Measurements from ENCODE around the gene PROX1.
"Not testable (repeated sequence)": the region's sequence is repeated elsewhere in the genome, so short reads cannot be mapped to it uniquely, and the experiment has no call there.

PROX1 gene

DNA sequence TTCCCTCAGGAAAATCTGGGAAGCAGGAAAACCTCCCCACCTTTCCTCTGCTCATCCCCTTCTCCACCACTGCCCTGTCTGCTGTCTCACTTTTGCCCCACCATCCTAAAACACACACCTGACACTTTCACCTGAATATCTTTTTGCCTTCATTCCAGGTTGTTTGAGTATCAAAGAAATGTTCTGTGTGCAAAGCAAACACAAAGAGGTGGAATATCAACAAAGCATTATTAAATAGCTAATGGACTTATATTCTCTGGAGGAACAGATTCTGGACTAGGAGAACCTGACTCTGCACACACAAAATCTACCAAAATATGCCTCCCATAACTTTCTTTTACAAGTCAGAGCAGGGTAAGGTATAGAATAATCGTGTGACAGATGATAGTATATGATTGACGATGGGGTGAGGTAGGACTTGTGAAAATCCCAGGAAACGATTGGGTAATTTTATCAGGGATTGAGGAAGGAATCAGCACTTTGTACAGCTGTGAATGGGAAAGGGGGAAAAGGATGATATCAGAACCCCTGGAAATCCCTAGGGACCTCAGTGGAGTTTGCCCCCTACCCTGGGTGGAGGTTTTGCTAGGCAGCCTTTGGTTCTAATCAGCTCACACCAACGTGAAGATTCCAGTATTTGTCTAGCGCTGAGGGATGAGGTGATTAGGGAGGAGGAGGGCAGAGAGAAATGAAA is 87.7 kb downstream of the PROX1 start:
- H3K4me3 ChIP-seq (ENCODE audit: low read depth, low read length) = no peak overlapping the region
- TF ChIP-seq, protein P1, sequence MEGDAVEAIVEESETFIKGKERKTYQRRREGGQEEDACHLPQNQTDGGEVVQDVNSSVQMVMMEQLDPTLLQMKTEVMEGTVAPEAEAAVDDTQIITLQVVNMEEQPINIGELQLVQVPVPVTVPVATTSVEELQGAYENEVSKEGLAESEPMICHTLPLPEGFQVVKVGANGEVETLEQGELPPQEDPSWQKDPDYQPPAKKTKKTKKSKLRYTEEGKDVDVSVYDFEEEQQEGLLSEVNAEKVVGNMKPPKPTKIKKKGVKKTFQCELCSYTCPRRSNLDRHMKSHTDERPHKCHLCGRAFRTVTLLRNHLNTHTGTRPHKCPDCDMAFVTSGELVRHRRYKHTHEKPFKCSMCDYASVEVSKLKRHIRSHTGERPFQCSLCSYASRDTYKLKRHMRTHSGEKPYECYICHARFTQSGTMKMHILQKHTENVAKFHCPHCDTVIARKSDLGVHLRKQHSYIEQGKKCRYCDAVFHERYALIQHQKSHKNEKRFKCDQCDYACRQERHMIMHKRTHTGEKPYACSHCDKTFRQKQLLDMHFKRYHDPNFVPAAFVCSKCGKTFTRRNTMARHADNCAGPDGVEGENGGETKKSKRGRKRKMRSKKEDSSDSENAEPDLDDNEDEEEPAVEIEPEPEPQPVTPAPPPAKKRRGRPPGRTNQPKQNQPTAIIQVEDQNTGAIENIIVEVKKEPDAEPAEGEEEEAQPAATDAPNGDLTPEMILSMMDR (IDR thresholded peaks at IDR 0.05; ENCODE audit: borderline replicate concordance, insufficient read depth, low read depth, low read length) = no peak

DNA sequence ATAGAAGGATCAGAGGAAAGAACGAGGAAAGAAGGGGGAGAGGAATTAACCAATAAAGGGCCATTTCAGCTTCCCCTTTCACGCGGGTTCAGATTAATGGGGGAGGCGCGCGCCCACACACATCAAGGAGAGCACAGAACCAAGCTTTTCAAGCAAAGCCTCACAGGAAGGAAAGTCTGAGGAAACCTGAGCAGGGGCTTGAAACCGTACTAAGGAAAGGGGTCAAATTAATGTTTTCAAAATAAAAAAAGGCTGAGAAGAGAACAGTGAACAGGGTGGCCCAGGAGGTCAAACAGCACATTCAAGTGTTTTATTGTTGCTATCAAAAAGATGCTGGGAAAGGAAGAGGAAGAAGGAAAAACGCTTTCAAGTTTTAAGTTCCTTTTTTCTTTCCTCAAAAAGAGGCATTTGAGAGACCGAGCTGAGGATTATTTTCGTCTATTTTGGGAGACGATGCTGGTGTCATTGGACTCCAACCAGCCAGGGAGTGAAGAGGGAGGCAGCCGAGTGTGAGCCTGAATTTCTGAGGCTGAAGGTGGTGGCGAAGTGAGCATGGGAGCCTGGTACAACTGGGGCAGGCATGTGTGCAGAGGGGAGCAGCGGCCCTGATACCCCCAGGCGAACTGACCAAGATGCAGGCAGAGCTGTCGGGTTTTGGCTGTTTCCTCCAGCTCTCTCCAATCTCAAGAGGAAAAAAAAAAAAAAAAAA is 88.4 kb downstream of the PROX1 start:
- TF ChIP-seq, protein P1 (IDR thresholded peaks at IDR 0.05; ENCODE audit: borderline replicate concordance, insufficient read depth, low read depth, low read length) = no peak
- no peak overlapping the region for H3K4me3 ChIP-seq (ENCODE audit: low read depth, low read length)

DNA sequence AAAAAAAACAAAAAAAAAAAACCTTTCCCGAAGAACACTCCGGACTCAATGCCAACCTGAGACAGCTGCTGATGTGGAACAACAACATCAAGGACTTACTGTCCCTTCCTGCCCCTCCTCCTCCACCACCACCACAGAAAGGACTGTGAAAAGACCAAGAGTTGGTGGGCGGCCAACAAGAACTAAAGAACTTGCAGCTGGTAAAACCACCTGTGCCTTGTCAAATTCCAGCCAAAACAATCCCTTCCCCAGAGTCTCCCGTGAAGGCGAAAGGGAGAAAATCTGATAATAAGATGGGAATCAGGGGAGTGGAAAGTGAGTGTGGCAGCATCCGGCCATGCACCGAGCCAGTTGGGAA is 88.9 kb downstream of the PROX1 start:
- H3K4me3 ChIP-seq (ENCODE audit: low read depth, low read length) = no peak overlapping the region
- TF ChIP-seq, protein P1 (IDR thresholded peaks at IDR 0.05; ENCODE audit: borderline replicate concordance, insufficient read depth, low read depth, low read length) = no peak

DNA sequence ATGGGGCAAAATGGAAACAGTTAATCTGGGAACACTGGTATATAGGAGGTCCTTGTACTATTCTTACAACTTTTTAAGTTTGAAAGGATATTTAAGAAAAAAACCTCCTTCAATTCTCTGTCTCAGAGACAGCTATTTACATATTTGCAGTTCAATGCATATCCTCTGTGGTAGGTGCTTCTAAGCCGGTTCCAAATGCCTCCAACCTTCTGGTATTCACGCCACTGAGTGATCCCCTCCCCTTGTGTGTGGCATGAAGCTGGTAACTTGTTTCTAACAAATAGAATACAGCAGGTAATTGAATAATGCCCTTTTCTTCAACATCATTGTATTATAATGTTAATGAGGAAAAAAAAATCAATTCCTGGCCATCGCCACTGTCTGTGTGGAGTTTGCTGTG is 91.2 kb downstream of the PROX1 start:
- H3K4me3 ChIP-seq (ENCODE audit: low read depth, low read length) = no peak overlapping the region
- TF ChIP-seq, protein P1 (IDR thresholded peaks at IDR 0.05; ENCODE audit: borderline replicate concordance, insufficient read depth, low read depth, low read length) = no peak

DNA sequence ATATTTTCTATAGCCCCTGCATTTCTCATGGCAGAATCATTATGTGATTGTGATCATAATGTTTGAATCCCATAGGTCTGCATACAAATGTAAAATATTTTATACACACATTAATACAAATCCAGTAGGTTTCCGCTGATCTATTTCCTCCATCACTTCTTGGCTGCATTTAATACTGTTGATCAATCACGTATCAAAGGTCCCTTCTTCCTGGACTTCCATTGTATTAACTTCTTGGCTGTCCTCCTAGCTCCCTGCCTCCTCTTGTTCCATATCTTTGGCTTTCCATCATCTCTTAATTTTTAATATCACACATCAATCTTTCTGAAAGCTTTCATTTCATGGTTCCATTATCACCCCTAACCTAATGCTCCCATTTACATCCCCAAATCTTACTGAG is 97.6 kb downstream of the PROX1 start:
- TF ChIP-seq, protein P1 (IDR thresholded peaks at IDR 0.05; ENCODE audit: borderline replicate concordance, insufficient read depth, low read depth, low read length) = no peak
- H3K4me3 ChIP-seq (ENCODE audit: low read depth, low read length) = no peak overlapping the region

DNA sequence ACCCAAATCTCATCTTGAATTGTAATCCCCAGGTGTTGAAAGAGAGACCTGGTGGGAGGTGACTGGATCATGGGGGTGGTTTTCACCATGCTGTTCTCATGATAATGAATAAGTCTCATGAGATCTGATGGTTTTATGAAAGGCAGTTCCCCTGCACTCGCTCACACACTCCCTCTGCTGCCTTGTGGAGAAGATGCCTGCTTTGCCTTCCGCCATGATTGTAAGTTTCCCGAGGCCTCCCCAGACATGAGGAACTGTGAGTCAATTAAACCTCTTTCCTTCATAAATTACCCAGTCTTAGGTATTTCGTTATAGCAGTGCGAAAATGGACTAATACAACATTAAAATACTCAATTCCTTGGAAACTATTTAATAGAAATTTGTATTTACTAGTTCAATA is 99.2 kb downstream of the PROX1 start:
- TF ChIP-seq, protein P1 (IDR thresholded peaks at IDR 0.05; ENCODE audit: borderline replicate concordance, insufficient read depth, low read depth, low read length) = no peak
- no peak overlapping the region for H3K4me3 ChIP-seq (ENCODE audit: low read depth, low read length)

DNA sequence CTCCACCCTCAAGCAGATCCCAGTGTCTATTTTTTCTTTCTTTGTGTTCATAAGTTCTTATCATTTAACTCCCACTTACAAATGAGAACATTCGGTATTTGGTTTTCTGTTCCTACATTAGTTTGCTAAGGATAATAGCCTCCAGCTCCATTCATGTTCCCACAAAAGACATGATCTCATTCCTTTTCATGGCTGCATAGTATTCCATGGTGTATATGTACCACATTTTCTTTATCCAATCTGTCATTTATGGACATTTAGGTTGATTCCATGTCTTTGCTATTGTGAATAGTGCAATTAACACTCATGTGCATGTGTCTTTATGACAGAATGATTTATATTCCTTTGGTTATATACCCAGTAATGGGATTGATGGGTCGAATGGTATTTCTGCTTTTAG is 101.2 kb downstream of the PROX1 start:
- not testable (repeated sequence) for H3K4me3 ChIP-seq (ENCODE audit: low read depth, low read length)
